ENCODE results near the gene CEP128.

CEP128 gene

GRCh38 chr14:80628547-80628946 is 313.0 kb downstream of the CEP128 start:
- TF ChIP-seq GATA3 (IDR thresholded peaks at IDR 0.05; ENCODE audit: low read depth, low read length) (no peak), GATA2 (IDR thresholded peaks at IDR 0.05; ENCODE audit: low read depth, low read length) (no peak)

- TF ChIP-seq GATA2 (IDR thresholded peaks at IDR 0.05; ENCODE audit: low read depth, low read length) (no peak), GATA3 (IDR thresholded peaks at IDR 0.05; ENCODE audit: low read depth, low read length) (no peak)
These were observed 313.8 kb downstream of the CEP128 start for GRCh38 chr14:80627745-80628144.

GRCh38 chr14:80624581-80624980 is 317.0 kb downstream of the CEP128 start:
- TF ChIP-seq GATA2 (IDR thresholded peaks at IDR 0.05; ENCODE audit: low read depth, low read length) (no peak), GATA3 (IDR thresholded peaks at IDR 0.05; ENCODE audit: low read depth, low read length) (no peak)

- TF ChIP-seq GATA3 (IDR thresholded peaks at IDR 0.05; ENCODE audit: low read depth, low read length): no peak
- TF ChIP-seq GATA2 (IDR thresholded peaks at IDR 0.05; ENCODE audit: low read depth, low read length): no peak
These were observed 319.8 kb downstream of the CEP128 start for GRCh38 chr14:80621701-80622100.

- no peak for TF ChIP-seq GATA3 (IDR thresholded peaks at IDR 0.05; ENCODE audit: low read depth, low read length)
- no peak for TF ChIP-seq GATA2 (IDR thresholded peaks at IDR 0.05; ENCODE audit: low read depth, low read length)
These were observed 321.1 kb downstream of the CEP128 start for GRCh38 chr14:80620434-80620833.

- no peak for TF ChIP-seq GATA3 (IDR thresholded peaks at IDR 0.05; ENCODE audit: low read depth, low read length)
- TF ChIP-seq GATA2 (IDR thresholded peaks at IDR 0.05; ENCODE audit: low read depth, low read length): no peak
These were observed 322.7 kb downstream of the CEP128 start for GRCh38 chr14:80618751-80619329.

- no peak for TF ChIP-seq GATA3 (IDR thresholded peaks at IDR 0.05; ENCODE audit: low read depth, low read length)
- TF ChIP-seq GATA2 (IDR thresholded peaks at IDR 0.05; ENCODE audit: low read depth, low read length): no peak
These were observed 325.7 kb downstream of the CEP128 start for GRCh38 chr14:80615831-80616230.

GRCh38 chr14:80609055-80609454 is 332.5 kb downstream of the CEP128 start:
- TF ChIP-seq GATA2 (IDR thresholded peaks at IDR 0.05; ENCODE audit: low read depth, low read length): no peak
- TF ChIP-seq GATA3 (IDR thresholded peaks at IDR 0.05; ENCODE audit: low read depth, low read length): no peak

GRCh38 chr14:80608563-80608962 is 333.0 kb downstream of the CEP128 start:
- TF ChIP-seq GATA3 (IDR thresholded peaks at IDR 0.05; ENCODE audit: low read depth, low read length) (no peak), GATA2 (IDR thresholded peaks at IDR 0.05; ENCODE audit: low read depth, low read length) (no peak)

GRCh38 chr14:80607430-80608190 is 333.9 kb downstream of the CEP128 start:
- TF ChIP-seq GATA2 (IDR thresholded peaks at IDR 0.05; ENCODE audit: low read depth, low read length) (no peak), GATA3 (IDR thresholded peaks at IDR 0.05; ENCODE audit: low read depth, low read length) (no peak)

- TF ChIP-seq GATA3 (IDR thresholded peaks at IDR 0.05; ENCODE audit: low read depth, low read length): no peak; the same call in 1 of the 2 replicates
- no peak; the same call in 1 of the 2 replicates for TF ChIP-seq GATA2 (IDR thresholded peaks at IDR 0.05; ENCODE audit: low read depth, low read length)
These were observed 335.2 kb downstream of the CEP128 start for GRCh38 chr14:80606347-80606772.

- TF ChIP-seq GATA2 (IDR thresholded peaks at IDR 0.05; ENCODE audit: low read depth, low read length): no peak
- TF ChIP-seq GATA3 (IDR thresholded peaks at IDR 0.05; ENCODE audit: low read depth, low read length): no peak
These were observed 336.0 kb downstream of the CEP128 start for GRCh38 chr14:80605536-80605935.

GRCh38 chr14:80602946-80603345 is 338.6 kb downstream of the CEP128 start:
- TF ChIP-seq GATA3 (IDR thresholded peaks at IDR 0.05; ENCODE audit: low read depth, low read length): no peak
- no peak for TF ChIP-seq GATA2 (IDR thresholded peaks at IDR 0.05; ENCODE audit: low read depth, low read length)

- TF ChIP-seq GATA2 (IDR thresholded peaks at IDR 0.05; ENCODE audit: low read depth, low read length): no peak
- no peak for TF ChIP-seq GATA3 (IDR thresholded peaks at IDR 0.05; ENCODE audit: low read depth, low read length)
These were observed 354.3 kb downstream of the CEP128 start for GRCh38 chr14:80587096-80587724.

- TF ChIP-seq GATA3 (IDR thresholded peaks at IDR 0.05; ENCODE audit: low read depth, low read length) (no peak), GATA2 (IDR thresholded peaks at IDR 0.05; ENCODE audit: low read depth, low read length) (peak; percentile 73)
These were observed 355.4 kb downstream of the CEP128 start for GRCh38 chr14:80586131-80586530.

Data from SH-SY5Y (cell line).